ENCODE measurements around the gene DPP10.
"Not testable (repeated sequence)": the region's sequence is repeated elsewhere in the genome, so short reads cannot be mapped to it uniquely, and the experiment has no call there.

The DPP10 gene

GRCh38 chr2:115034801-115035200, 592.4 kb downstream of the DPP10 start:
- DNase-seq: no peak

- DNase-seq: no peak
Observed at GRCh38 chr2:115036818-115037217, 594.4 kb downstream of the DPP10 start.

- DNase-seq: no peak
Observed at GRCh38 chr2:115057473-115057872, 615.0 kb downstream of the DPP10 start.

GRCh38 chr2:115070002-115070401, 627.6 kb downstream of the DPP10 start:
- DNase-seq: no peak

GRCh38 chr2:115071534-115071933, 629.1 kb downstream of the DPP10 start:
- DNase-seq: no peak

- DNase-seq: no peak
Observed at GRCh38 chr2:115075800-115076199, 633.4 kb downstream of the DPP10 start.

GRCh38 chr2:115077626-115078025, 635.2 kb downstream of the DPP10 start:
- DNase-seq: no peak

GRCh38 chr2:115083225-115083624, 640.8 kb downstream of the DPP10 start:
- DNase-seq: no peak

- no peak for DNase-seq
Observed at GRCh38 chr2:115083711-115084110, 641.3 kb downstream of the DPP10 start.

GRCh38 chr2:115084446-115084845, 642.0 kb downstream of the DPP10 start:
- no peak for DNase-seq

- not testable (repeated sequence) for DNase-seq
Observed at GRCh38 chr2:115086051-115086620, 643.7 kb downstream of the DPP10 start.

GRCh38 chr2:115094441-115094840, 652.0 kb downstream of the DPP10 start:
- DNase-seq: no peak

GRCh38 chr2:115105966-115106365, 663.5 kb downstream of the DPP10 start:
- DNase-seq: no peak

GRCh38 chr2:115115135-115115534, 672.7 kb downstream of the DPP10 start:
- DNase-seq: no peak

GRCh38 chr2:115118306-115118705, 675.9 kb downstream of the DPP10 start:
- no peak for DNase-seq

- DNase-seq: no peak
Observed at GRCh38 chr2:115119086-115119485, 676.6 kb downstream of the DPP10 start.

GRCh38 chr2:115122701-115123100, 680.3 kb downstream of the DPP10 start:
- DNase-seq: no peak

- no peak for DNase-seq
Observed at GRCh38 chr2:115124817-115125216, 682.4 kb downstream of the DPP10 start.

GRCh38 chr2:115129536-115129935, 687.1 kb downstream of the DPP10 start:
- DNase-seq: no peak

GRCh38 chr2:115160531-115161080, 718.2 kb downstream of the DPP10 start:
- DNase-seq: no peak

- no peak for DNase-seq
Observed at GRCh38 chr2:115161081-115161770, 718.8 kb downstream of the DPP10 start.

GRCh38 chr2:115161771-115162493, 719.5 kb downstream of the DPP10 start:
- DNase-seq: no peak

- no peak for DNase-seq
Observed at GRCh38 chr2:115162494-115163293, 720.3 kb downstream of the DPP10 start.

Measured in stimulated activated CD4-positive, alpha-beta T cell treated with anti-CD3 and anti-CD28 coated beads, Interleukin-4, amount 100 ng/mL, for 1 hour (primary cell).